ENCODE results near the gene AMELY.

Gene AMELY, protein sequence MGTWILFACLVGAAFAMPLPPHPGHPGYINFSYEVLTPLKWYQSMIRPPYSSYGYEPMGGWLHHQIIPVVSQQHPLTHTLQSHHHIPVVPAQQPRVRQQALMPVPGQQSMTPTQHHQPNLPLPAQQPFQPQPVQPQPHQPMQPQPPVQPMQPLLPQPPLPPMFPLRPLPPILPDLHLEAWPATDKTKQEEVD

DNA sequence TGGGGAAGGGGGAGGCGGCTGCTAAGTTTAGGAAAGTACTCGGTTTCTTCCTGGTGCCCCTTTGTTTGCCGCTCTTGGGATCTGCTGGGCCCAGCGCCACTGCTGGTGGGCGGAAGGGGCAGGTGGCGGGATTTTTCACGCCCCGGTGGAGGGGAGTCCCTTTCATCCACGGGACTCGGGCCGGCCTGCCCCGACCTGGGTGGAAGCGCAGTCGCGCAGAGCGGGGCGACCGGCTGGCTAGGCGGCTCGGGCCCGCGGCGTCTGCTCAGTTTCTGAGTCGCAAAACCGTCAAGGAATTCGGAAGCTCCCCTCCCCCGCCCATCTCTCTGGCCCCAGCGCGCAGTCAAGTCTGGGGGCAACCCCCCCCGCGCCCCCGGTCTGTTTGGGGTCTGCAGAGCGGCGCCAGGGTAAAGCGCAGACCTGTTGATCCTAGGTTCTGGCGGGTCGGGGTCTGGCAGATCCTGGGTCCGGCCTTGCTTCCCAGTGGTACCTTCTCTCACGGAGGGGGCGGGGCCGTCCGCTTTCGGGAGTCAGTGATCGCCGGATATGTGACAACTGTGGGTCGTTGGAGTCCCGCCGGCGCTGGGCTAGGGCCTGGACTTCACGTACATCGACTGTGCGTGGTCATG lies at the start of gene AMELY:
Gene AMELY (minus strand): TSS at position 500 of the 629 bp plus-strand sequence. CDS start 39,144 bp downstream, outside the sequence.
- no peak within 1 kb of the TSS for H3K4me3 ChIP-seq (ENCODE audit: low read depth, low read length)
- no peak for DNase-seq (ENCODE audit: low read depth)
- TF ChIP-seq, protein P1, sequence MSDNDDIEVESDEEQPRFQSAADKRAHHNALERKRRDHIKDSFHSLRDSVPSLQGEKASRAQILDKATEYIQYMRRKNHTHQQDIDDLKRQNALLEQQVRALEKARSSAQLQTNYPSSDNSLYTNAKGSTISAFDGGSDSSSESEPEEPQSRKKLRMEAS (IDR thresholded peaks at IDR 0.05; ENCODE audit: low read depth, low read length), result no peak
- TF ChIP-seq POLR2A (IDR thresholded peaks at IDR 0.05; ENCODE audit: extremely low read depth, insufficient read length) (no peak), MYC (IDR thresholded peaks at IDR 0.05; ENCODE audit: low read depth, low read length) (no peak)
- TF ChIP-seq, protein P2, sequence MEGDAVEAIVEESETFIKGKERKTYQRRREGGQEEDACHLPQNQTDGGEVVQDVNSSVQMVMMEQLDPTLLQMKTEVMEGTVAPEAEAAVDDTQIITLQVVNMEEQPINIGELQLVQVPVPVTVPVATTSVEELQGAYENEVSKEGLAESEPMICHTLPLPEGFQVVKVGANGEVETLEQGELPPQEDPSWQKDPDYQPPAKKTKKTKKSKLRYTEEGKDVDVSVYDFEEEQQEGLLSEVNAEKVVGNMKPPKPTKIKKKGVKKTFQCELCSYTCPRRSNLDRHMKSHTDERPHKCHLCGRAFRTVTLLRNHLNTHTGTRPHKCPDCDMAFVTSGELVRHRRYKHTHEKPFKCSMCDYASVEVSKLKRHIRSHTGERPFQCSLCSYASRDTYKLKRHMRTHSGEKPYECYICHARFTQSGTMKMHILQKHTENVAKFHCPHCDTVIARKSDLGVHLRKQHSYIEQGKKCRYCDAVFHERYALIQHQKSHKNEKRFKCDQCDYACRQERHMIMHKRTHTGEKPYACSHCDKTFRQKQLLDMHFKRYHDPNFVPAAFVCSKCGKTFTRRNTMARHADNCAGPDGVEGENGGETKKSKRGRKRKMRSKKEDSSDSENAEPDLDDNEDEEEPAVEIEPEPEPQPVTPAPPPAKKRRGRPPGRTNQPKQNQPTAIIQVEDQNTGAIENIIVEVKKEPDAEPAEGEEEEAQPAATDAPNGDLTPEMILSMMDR (IDR thresholded peaks at IDR 0.05; ENCODE audit: low read depth, low read length), result no peak

DNA sequence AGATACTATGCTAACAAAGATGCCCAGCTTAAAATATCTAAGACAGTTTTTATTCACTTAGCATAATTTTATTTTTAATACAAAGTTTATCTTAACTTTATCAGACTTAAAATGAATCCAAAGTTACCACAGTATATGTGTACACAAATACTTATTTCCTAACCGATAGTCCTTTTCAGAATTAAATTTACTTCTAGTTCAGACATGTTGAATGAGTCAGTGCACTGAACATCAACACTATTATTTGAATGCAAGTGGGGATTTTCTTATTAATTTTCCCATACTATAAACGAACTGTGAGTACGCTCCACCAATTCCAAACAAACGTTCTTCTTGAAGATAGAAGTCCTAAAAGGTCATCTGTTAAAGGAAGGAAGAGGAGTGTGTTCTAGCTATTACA lies 38.4 kb upstream of the AMELY start:
- DNase-seq (ENCODE audit: low read depth), result no peak
- no peak overlapping the region for H3K4me3 ChIP-seq (ENCODE audit: low read depth, low read length)
- no peak for TF ChIP-seq MYC (IDR thresholded peaks at IDR 0.05; ENCODE audit: low read depth, low read length)
- TF ChIP-seq, protein P2 (IDR thresholded peaks at IDR 0.05; ENCODE audit: low read depth, low read length), result no peak
- TF ChIP-seq POLR2A (IDR thresholded peaks at IDR 0.05; ENCODE audit: extremely low read depth, insufficient read length), result no peak
- TF ChIP-seq, protein P1 (IDR thresholded peaks at IDR 0.05; ENCODE audit: low read depth, low read length), result no peak

DNA sequence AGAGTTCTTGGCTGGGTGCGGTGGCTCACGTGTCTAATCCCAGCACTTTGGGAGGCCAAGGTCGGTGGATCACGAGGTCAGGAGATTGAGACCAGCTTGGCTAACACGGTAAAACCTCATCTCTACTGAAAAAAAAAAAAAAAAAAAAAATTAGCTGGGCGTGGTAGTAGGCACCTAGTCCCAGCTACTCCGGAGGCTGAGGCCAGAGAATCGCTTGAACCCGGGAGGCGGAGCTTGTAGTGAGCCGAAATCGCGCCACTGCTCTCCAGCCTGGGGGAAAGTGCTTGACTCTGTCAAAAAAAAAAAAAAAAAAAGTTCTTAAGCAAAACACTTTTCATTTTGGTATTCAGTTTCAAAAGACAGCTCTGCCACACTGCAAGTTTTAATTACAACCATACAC lies 36.8 kb upstream of the AMELY start:
- TF ChIP-seq MYC (IDR thresholded peaks at IDR 0.05; ENCODE audit: low read depth, low read length) (no peak), POLR2A (IDR thresholded peaks at IDR 0.05; ENCODE audit: extremely low read depth, insufficient read length) (no peak)
- TF ChIP-seq, protein P2 (IDR thresholded peaks at IDR 0.05; ENCODE audit: low read depth, low read length), result no peak
- TF ChIP-seq, protein P1 (IDR thresholded peaks at IDR 0.05; ENCODE audit: low read depth, low read length), result no peak
- H3K4me3 ChIP-seq (ENCODE audit: low read depth, low read length), result no peak overlapping the region
- no peak for DNase-seq (ENCODE audit: low read depth)

DNA sequence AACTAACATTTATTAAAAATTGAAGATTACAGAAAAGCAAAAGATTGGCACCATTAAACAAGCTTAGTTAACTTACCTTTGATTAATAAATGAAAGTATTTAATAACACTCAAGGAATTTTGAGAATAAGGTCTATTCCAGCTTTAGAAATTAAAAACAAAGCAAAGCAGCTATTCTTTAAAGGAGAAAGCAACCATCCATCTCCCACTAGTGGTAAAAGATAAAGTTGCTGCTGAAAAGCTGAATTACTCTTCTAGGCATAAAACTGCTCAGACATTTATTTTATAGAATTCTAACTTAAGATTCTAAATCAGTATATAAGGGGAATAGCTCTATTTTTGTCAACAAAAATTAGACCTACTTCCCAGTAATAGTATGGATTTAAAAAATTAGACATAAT lies 36.1 kb upstream of the AMELY start:
- DNase-seq (ENCODE audit: low read depth), result no peak
- TF ChIP-seq, protein P1 (IDR thresholded peaks at IDR 0.05; ENCODE audit: low read depth, low read length), result no peak
- TF ChIP-seq, protein P2 (IDR thresholded peaks at IDR 0.05; ENCODE audit: low read depth, low read length), result no peak
- TF ChIP-seq POLR2A (IDR thresholded peaks at IDR 0.05; ENCODE audit: extremely low read depth, insufficient read length) (no peak), MYC (IDR thresholded peaks at IDR 0.05; ENCODE audit: low read depth, low read length) (no peak)

DNA sequence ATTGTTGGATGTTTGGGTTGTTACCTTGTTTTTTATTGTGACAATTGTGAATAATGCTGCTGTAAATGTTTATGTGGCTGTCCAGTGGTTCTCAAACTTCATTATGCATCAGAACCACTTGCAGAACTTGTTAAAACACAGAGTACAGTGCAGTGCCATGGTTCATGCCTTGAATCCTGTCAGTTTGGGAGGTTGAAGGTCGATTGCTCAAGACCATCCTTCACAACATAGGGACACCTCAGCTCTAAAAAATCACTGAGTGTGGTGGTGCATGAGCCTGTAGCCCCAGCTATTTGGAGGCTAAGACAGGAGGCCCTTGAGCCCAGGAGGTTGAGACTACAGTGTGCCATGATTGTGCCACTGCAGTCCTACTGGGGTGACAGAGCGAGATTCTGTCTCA lies 23.9 kb upstream of the AMELY start:
- no peak for DNase-seq (ENCODE audit: low read depth)
- no peak overlapping the region for H3K4me3 ChIP-seq (ENCODE audit: low read depth, low read length)
- no peak for TF ChIP-seq POLR2A (IDR thresholded peaks at IDR 0.05; ENCODE audit: extremely low read depth, insufficient read length)
- TF ChIP-seq, protein P2 (IDR thresholded peaks at IDR 0.05; ENCODE audit: low read depth, low read length), result no peak
- TF ChIP-seq MYC (IDR thresholded peaks at IDR 0.05; ENCODE audit: low read depth, low read length), result no peak
- TF ChIP-seq, protein P1 (IDR thresholded peaks at IDR 0.05; ENCODE audit: low read depth, low read length), result no peak

More for the DNA sequence above, 36.1 kb upstream of the AMELY start:
- H3K4me3 ChIP-seq (ENCODE audit: low read depth, low read length), result no peak overlapping the region
